Activated CD4-positive, alpha-beta T cell treated with anti-CD3 and anti-CD28 coated beads for 1 hour (primary cell): ENCODE measurements around the gene GLI1.
"Not testable (repeated sequence)": the region's sequence is repeated elsewhere in the genome, so short reads cannot be mapped to it uniquely, and the experiment has no call there.

Source experiments
- DNase-seq: peaks from one replicate; pipeline ENCODE4 v3.0.0-alpha.2; 2020

GLI1 gene

DNA sequence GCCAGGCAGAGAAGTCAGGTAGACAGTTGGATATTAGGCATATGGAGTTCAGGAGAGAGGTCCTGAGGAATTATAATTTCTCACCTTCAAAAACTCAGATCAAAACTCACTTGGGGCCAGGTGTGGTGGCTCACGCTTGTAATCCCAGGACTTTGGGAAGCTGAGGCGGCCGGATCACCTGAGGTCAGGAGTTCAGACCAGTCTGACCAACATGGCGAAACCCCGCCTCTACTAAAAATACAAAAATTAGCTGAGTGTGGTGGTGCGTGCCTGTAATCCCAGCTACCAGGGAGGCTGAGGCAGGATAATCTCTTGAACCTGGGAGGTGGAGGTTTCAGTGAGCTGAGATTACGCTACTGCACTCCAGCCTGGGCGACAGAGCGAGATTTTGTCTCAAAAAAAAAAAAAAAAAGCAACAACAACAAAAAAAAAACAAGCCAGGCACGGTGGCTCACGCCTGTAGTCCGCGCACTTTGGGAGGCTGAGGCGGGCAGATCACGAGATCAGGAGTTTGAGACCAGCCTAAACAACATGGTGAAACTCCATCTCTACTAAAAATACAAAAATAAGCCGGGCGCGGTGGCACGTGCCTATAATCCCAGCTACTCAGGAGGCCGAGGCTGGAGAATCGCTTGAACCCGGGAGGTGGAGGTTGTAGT, 42.9 kb downstream of the GLI1 start:
- not testable (repeated sequence) for DNase-seq

DNA sequence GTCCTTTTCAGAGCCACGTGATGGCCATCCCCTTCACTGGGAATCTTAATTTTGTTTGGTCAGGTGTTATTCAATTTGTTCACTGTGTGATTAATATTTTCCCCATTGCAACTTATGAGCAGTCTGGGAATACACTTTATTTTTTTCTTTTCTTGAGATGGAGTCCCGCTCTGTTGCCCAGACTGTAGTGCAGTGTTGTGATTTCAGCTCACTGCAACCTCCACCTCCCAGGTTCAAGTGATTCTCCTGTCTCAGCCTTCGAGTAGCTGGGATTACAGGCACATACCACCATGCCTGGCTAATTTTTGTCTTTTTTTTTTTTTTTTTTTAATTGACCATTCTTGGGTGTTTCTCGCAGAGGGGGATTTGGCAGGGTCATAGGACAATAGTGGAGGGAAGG, 47.0 kb downstream of the GLI1 start:
- DNase-seq: not testable (repeated sequence)

DNA sequence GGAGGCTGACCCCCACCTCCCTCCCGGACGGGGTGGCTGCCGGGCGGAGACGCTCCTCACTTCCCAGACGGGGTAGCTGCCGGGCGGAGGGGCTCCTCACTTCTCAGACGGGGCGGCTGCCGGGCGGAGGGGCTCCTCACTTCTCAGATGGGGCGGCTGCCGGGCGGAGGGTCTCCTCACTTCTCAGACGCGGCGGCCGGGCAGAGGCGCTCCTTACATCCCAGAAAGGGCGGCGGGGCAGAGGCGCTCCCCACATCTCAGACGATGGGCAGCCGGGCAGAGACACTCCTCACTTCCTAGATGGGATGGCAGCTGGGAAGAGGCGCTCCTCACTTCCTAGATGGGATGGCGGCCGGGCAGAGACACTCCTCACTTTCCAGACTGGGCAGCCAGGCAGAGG, 48.2 kb downstream of the GLI1 start:
- DNase-seq: not testable (repeated sequence)

DNA sequence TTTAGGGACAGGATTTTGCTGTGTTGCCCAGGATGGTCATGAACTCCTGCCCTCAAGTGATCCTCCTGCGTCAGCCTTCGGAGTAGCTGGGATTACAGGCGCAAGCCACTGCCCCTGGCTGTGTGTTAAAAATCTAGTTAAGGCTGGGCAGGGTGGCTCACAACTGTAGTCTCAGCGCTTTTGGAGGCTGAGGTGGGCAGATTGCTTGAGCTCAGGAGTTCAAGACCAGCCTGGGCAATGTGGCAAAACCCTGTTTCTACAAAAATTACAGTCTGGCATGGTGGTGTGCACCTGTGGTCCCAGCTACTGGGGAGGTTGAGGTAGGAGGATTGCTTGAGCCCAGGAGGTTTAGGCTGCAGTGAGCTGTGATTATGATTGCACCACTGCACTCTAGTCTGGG, 51.6 kb downstream of the GLI1 start:
- DNase-seq: no peak

DNA sequence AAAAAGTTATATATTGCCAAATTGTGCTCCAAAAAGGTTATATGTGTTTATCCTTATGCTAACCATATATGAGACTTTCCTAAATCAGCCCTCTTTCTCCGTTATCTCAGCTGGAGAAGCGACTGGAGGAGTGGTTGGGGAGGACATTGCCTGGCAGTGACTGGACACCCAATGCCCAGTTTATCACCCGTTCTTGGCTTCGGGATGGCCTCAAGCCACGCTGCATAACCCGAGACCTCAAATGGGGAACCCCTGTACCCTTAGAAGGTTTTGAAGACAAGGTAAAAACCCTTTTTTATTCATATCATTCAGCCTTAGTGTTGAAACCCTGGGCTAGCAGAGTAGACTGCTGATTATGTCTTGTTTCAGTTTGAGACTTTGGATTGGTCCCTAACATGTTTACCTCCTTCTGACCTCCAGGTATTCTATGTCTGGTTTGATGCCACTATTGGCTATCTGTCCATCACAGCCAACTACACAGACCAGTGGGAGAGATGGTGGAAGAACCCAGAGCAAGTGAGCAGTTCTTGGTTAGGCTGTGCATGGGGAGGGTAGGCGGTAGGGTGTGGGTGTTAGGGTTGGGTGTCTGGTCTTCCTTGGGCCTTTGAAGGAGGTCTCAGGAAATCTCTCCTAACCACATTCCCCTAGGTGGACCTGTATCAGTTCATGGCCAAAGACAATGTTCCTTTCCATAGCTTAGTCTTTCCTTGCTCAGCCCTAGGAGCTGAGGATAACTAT, 52.2 kb downstream of the GLI1 start:
- DNase-seq: no peak

DNA sequence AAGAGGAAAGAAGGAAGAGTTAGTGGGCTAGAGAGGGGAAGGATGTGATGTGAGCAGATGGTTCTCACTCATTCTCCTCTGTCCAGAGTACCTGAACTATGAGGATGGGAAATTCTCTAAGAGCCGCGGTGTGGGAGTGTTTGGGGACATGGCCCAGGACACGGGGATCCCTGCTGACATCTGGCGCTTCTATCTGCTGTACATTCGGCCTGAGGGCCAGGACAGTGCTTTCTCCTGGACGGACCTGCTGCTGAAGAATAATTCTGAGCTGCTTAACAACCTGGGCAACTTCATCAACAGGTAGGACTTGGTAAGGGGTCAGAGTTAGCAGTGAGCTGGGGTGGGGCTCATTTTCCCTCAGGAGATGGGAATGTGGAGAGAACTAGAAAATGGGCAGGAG, 53.1 kb downstream of the GLI1 start:
- DNase-seq: no peak

DNA sequence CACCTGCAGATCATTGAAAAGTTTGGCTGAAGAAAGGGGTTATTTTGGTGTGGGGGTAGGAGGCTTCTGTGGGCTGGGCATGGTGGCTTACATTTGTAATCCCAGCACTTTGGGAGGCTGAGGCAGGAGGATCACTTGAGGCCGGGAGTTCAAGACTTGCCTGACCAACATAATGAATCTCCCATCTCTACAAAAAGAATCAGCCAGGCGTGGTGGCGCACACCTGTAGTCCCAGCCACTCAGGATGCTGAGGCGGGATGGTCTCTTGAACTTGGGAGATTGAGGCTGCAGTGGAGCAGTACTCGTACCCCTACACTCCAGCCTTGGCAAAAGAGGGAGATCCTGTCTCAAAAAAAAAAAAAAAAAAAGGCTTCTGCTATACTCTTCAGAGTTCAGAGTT, 53.7 kb downstream of the GLI1 start:
- DNase-seq: no peak

DNA sequence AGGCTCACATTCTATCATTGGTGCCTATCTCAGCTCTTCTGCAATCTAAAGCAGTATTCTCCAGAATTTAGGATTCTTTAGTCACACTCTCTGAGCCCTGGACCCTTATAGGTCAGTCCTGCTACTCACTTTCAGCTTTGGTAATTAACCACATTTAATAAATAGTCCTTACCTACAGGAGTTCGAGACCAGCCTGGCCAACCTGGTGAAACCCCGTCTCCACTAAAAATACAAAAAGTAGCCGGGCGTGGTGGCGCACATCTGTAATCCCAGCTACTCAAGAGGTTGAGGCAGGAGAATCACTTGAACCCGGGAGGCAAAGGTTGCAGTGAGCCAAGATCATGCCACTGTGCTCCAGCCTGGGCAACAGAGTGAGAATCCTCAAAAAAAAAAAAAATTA, 54.1 kb downstream of the GLI1 start:
- not testable (repeated sequence) for DNase-seq

DNA sequence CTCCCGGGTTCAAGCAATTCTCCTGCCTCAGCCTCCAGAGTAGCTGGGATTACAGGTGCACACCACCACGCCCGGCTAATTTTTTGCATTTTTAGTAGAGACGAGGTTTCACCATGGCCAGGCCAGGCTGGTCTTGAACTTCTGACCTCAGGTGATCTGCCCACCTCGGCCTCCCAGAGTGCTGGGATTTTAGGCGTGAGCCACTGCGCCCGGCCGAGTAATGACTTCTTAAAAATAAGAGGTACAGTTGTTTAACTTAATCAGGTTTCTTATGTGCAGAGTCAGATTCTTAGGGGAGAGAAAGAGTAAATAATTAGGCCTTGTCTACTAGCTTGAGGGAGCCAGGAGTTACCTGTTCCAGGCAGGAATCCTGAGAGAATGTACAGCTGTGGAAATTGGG, 54.7 kb downstream of the GLI1 start:
- not testable (repeated sequence) for DNase-seq

DNA sequence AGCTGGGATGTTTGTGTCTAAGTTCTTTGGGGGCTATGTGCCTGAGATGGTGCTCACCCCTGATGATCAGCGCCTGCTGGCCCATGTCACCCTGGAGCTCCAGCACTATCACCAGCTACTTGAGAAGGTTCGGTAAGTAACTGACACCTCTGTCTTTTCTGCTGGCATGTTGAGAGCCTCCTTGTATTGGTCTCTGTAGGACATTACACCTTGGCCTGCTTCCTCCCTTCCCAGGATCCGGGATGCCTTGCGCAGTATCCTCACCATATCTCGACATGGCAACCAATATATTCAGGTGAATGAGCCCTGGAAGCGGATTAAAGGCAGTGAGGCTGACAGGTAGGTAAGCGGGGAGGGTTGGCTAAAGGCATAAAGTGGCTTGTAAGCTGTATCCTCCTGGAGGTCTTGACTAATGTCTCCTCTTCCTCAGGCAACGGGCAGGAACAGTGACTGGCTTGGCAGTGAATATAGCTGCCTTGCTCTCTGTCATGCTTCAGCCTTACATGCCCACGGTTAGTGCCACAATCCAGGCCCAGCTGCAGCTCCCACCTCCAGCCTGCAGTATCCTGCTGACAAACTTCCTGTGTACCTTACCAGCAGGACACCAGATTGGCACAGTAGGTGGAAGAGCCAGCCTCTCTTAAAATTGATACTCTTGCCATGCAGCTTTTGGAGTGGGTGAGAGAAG, 55.3 kb downstream of the GLI1 start:
- DNase-seq: no peak

DNA sequence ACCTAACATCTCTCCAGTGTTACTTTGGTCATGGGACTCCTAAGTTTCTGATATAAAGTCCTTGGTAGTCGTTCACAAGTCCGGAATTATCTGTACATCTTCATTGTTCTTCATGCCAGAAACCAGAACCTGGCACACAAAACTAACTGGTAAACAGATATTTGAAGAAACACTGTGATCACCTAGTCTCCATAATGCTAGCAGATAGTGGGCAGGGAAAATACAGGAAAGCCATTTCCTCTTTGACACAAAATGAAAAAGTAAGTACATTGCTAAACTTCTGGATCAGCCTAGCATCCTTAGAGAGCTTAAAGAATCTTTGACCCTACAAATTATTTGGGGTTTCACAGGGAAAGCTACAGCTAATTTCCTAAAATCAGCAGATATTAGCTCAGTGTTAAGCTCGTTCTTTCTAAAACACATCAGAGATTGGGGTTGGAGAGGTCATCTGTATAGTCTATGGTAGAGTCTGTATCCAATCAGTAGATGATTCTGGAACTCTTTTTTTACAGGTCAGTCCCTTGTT, 55.9 kb downstream of the GLI1 start:
- no peak for DNase-seq

DNA sequence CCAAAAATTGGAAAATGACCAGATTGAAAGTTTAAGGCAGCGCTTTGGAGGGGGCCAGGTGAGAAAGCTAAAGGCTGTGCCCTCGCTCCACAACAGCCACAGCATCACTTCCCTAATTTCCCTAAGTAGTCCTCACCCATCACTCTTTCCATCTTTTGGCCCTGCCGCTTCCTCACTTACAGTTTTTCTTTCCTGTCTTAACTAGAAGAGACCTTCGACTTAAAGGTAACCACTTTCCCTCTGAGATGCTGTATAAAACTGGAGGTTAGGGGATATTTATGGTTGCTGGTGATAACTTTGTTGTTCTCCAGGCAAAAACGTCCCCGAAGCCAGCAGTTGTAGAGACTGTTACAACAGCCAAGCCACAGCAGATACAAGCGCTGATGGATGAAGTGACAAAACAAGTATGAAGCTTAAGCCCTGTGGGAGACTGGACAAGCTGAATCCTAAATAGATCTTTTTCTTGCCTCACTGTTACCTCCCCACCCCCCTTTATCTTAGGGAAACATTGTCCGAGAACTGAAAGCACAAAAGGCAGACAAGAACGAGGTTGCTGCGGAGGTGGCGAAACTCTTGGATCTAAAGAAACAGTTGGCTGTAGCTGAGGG, 56.5 kb downstream of the GLI1 start:
- no peak for DNase-seq

DNA sequence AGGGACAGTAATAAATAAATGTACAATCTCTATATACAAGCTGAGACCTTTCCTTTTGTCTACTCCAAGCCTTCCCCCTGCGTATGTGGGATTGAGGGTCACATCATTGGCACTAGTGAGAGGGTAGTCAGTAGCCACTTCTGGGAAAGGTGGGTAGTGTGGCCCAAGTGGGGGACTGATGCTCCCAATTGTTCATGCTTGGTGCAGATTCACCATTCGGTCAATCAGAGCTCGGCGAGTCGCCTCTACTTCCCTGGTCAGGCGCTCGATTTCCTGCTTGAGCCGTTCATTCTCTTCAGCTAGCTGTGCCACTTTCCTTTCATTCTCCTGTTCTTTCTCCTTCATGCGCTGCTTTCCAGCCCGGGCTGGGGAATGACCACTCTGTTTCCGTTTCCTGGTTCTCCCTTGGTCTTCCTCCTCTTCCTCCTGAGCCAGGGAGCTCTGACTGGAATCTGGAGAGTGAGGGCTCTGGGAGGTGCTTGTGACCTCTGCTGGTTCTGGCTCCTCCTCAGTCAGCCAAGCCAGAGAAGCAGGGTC, 57.1 kb downstream of the GLI1 start:
- no peak for DNase-seq

DNA sequence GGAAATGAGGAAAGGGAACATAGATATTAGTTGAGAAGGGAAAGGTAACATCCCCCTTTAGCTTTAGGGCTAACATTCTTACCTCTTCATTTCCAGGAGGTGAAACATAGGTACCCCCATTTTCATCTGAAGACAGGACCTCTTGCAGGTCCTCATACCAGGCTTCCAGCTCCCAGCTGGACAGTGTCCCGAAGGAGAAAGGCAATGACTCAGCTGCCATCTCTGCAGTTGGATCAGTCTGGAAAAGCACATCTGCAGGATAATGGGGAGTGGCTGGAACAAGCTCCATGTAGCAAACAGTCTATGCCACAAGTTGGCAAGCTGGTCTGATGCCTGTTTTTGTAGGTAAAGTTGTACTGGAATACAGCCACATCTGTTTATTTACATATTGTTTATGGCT, 57.6 kb downstream of the GLI1 start:
- DNase-seq: no peak

DNA sequence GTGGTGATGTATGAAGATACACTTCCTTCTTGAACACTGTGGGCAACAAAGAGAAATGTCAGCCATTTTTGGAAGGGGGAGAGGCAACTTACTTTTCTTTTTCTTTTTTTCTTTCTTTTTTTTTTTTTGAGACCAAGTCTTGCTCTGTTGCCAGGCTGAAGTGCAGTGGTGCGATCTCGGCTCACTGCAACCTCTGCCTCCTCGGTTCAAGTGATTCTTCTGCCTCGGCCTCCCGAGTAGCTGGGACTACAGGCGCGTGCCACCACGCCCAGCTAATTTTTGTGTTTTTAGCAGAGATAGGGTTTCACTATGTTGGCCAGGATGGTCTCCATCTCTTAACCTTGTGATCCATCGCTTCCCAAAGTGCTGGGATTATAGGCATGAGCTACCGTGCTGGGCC, 58.1 kb downstream of the GLI1 start:
- DNase-seq: not testable (repeated sequence)

DNA sequence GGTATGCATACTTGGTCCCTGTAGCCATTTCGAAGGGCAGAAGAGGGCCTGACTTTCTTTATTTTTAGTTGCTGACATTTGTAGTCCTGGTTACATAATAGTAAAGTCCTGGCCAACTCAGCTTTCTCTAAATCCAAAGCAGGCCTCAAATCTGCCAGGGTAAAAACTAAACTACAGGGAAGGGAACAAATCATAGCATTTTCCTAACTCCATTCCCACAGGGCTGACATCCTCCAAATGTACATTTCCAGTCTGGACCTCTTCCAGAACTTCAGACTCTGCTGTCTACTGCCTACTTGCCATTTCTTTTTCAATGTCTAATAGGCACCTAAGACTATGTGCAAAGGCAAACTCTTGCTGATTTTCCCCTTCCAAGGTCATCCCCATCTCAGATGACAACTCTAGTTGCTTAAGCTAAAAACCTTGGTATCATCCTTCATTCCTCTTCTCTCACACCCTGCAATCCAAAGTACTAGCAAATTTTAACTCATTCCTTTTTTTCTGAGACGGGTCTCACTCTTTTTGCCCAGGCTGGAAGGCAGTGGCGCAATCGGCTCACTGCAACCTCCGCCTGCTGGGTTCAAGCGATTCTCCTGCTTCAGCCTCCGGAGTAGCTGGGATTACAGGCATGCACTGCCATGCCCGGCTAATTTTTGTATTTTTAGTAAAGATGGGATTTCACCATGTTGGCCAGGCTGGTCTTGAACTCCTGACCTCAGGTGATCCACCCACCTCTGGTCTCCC, 58.8 kb downstream of the GLI1 start:
- DNase-seq: no peak

DNA sequence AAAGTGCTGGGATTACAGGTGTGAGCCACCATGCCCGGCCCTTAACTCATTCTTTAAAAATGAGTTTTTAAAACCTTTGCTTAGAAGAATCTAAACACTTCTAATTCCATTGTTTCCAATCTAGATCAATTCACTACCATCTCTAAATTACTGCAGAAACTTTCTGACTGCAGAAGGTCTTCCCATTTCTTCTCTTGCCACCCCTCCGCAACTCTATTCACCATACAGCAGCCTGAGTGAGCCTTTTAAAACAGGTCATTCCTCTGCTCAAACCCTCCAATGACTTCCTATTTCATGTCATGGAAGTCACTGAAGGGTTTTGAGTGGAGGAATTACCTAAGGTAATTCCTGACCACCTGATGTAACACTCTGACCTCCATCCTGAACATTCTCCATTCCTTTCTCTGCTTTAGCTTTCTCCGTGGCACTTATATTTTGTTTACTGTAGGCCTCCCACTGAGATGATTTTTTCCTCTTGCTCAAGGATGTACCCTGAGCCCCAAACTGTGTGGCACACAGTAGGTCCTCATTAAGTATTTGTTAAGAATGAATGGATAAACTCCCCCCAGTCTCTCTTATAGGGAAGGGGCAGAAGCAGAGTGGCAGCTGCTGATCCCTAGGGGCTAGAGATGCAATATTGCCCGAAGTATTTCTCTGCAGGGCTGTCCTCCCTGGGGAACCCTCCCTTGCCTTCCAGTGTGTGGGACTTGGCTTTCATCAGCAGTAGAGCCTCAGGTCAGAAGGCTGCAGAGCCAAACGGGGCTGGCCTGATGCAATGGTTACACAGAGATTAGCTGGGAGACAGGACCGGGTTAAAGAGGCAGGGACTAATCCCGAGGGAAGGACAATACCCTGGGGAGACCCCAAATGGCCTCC, 59.6 kb downstream of the GLI1 start:
- no peak for DNase-seq

DNA sequence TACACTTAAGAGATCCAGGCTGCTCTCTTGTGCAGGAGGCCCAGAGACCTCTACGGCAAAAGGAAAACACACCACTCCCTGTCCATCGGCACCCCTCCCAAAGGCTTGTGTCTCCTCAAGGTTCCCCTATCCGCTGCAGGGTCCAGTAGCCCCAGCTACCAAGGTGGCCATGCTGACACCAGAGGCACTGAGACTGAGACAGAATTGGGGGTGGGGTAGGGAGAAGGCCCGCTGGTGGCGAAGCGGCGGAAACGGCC, 60.1 kb downstream of the GLI1 start:
- no peak for DNase-seq

DNA sequence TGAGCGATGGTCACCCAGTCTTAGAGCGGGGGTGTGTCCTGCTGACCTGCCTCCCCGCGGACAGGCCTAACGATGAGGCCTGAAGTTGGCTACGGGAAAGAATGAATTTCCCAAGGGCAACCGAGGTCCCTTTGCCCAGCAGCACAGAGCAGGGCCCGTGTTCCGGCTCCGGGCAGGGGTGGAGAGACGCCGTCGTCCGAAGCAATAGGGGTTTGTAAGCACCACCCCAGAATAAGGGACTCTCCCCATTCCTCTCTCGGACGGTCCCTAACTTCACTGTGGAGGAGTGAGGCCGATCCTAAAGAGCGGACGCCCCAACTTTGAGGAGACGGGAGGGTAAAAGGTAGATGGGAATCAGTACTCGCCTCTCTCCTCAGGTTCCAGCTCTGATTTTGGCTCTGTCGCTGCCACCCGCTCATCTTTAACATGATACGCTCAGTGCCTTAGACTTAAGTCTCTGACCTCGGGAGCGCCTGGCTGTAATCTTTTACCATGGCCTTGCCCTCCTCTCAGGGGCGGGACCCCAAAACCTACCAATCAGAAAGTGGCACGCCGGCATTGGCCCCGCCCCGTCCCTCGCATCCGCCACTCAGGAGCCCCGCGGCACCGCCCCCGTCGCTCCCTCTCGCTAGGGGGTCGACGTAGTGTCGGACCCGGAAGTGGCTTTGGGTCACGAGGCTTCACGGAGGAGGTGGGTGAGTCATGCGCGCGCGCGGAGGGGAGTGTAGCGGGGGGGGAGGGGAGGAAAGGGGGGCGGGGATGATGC, 60.7 kb downstream of the GLI1 start, which contains the start of gene DDIT3:
DDIT3 (minus strand) TSS at position 462 of the 766 bp plus-strand sequence. CDS start 3,108 bp downstream, outside the sequence.
- DNase-seq: peak; percentile 100

DNA sequence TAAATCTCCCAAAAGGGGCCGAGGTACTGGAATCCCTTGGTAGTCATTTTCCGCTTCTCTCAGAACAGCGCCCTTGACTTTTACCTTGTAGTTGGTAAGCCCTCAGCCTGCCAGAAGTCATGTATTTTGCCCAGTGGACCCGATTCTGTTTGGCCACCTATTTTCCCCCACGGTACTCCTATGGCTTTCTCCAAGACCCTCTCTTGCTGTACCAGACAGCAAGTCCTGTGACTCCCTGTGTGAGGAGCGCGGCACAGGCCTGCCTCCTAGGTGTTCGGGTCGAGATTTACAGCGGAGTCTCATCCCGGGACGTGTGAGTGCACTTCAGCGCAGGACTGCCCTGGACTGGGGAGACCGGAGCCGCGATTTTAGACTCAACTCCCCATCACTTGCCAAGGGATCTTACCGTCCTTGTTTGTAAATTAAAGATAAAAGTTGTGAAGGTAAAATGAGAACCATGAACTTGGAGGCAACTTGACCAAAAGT, 62.0 kb downstream of the GLI1 start:
- DNase-seq: no peak
